Sigmoid colon (tissue), 4 donors: ENCODE data around the gene GPR15.

Source experiments
- CTCF ChIP-seq, 4 experiments: fragments of 450-650 bp in 3 of 4; fragments of 200-600 bp in 1 of 4; IDR thresholded peaks; one replicate each; pipeline ENCODE4 v1.5.1; 2016 to 2019; ENCODE audit warnings: antibody characterized with exemption in 4 of 4, mild to moderate bottlenecking in 3 of 4, moderate library complexity in 2 of 4
- POLR2A ChIP-seq, 2 donors: fragments of 450-650 bp; IDR thresholded peaks; one replicate each; pipeline ENCODE4 v1.6.1; 2016; ENCODE audit warnings: antibody characterized with exemption in 2 of 2, mild to moderate bottlenecking in 2 of 2, moderate library complexity in 2 of 2
- POLR2AphosphoS5 ChIP-seq, 4 donors: sonication (generic); formaldehyde crosslinking; IDR thresholded peaks; one replicate each; pipeline ENCODE4 v1.6.1; 2017; ENCODE audit warnings: antibody characterized with exemption in 4 of 4

DNA sequence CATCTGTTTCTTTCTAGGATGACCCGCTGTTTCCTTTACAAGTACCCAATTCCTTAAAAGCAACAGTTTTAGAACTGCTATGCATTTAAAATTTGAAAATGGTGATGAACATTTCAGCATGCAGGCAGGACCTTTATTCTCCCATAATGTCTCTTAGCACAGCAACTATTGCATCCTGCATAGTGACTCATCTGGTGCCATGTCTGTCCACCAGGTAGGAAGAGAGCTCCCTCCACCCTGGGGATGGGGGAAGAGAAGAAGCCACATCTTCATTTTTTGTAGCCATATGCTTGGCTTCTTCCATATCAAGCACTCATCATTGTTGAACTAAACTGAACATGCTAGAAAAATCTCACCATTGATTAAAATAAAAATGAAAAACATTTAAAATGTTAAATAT lies 9.9 kb downstream of the GPR15 start:
- TF ChIP-seq POLR2AphosphoS5 (IDR thresholded peaks at IDR 0.05) = no peak
- no peak for TF ChIP-seq POLR2A (IDR thresholded peaks at IDR 0.05)
- no peak for TF ChIP-seq CTCF (IDR thresholded peaks at IDR 0.05)
